ENCODE measurements around the gene LARGE2. TPM values are rescaled to one million over a fixed set of nuclear protein-coding genes. Genes with fewer than 3 reads are reported as not detected.
A peak's percentile ranks its signal among the peaks of the same experiment; 100 is the strongest.

LARGE2 gene
- polyA plus RNA-seq = 7.1 to 29.9 TPM (median 11.1 TPM) in 3 replicates
- polyA plus RNA-seq (2011; ENCODE audit: low read depth) = 1.5 TPM
- polyA plus RNA-seq (2011; cell fraction: cytosol; rRNA removed) = 5.0 and 13.1 TPM in 2 replicates
- 16.6 and 26.6 TPM in 2 replicates for polyA plus RNA-seq (2011; cell fraction: nucleus; rRNA removed)
- polyA plus RNA-seq (2012; ENCODE audit: low replicate concordance) = 5.6 and 30.7 TPM in 2 replicates
- 5.9 to 53.5 TPM (median 6.1 TPM) in 3 replicates for polyA minus RNA-seq
- polyA minus RNA-seq (2011; cell fraction: cytosol; rRNA and poly(A)+ RNA removed) = 12.1 TPM
- 4.4 and 6.1 TPM in 2 replicates for polyA minus RNA-seq (2011; cell fraction: nucleus; rRNA and poly(A)+ RNA removed)

DNA sequence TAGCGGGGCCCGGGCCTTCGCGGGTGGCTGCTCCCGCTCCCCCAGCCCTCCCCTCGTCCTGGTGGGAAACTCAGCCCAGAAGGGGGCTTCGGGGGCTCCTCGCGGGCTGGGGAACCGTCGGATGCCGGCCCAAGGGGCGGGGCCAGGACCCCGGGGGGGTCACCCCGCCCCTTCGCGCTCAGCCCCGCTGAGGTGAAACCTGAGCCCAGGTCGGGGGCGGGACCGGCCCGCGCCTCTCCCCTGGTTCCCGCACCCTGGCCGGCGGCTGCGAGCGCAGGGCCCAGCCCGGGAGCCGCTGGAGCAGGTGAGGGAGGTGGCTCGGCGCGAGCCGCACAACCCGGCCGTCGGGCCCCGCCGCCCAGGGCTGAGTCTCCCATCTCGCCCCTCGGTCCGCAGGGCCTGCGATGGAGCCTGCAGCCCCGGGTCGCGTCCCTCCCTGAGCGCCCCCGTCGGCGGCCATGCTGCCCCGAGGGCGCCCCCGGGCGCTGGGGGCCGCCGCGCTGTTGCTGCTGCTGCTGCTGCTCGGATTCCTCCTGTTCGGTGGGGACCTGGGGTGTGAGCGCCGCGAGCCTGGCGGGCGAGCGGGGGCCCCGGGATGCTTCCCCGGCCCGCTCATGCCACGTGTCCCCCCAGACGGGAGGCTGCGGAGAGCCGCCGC is at the start of gene LARGE2:
TSS of gene LARGE2 (plus strand) at position 232 of the 658 bp plus-strand sequence. CDS start at position 459, 227 bp downstream.
- peaks cover 5% of the 10 kb centered on the region for H3K9me1 ChIP-seq (ENCODE audit: control insufficient read depth, extremely low read depth, insufficient read depth, low read length)
- peaks cover 0 to 9% of the 10 kb centered on the region in 2 experiments for H3K36me3 ChIP-seq (ENCODE audit: control insufficient read depth in 2 of 2, extremely low read depth in 1 of 2, insufficient read depth in 2 of 2, low read length in 2 of 2)
- no peaks in the 10 kb centered on the region for H3K27me3 ChIP-seq (ENCODE audit: control insufficient read depth, extremely low read depth, insufficient read depth, low read length)
- FAIRE-seq (no peak), DNase-seq (ENCODE audit: low read depth, low spot score) (no peak)
- dilution Hi-C loops (cut with MboI; ENCODE audit: extremely low pct_ligation_motif_present, low sequenced_read_pairs) = no loop called here
- H2AFZ ChIP-seq (ENCODE audit: control insufficient read depth, low read length) = no peak within 1 kb of the TSS
- H3K9ac ChIP-seq (ENCODE audit: control insufficient read depth, extremely low read depth, insufficient read depth, low read length) = peak within 1 kb of the TSS; percentile 66
- H3K27ac ChIP-seq (ENCODE audit: control insufficient read depth, insufficient read depth, low read length) = peak within 1 kb of the TSS; percentile 3
- peaks cover 11% of the 10 kb centered on the region for H3K79me2 ChIP-seq (ENCODE audit: control insufficient read depth, insufficient read depth, low read length)
- H4K20me1 ChIP-seq (ENCODE audit: control insufficient read depth, extremely low read depth, insufficient read depth, low read length) = no peaks in the 10 kb centered on the region
- H3K4me2 ChIP-seq (ENCODE audit: control insufficient read depth, extremely low read depth, insufficient read depth, low read depth, low read length) = peak within 1 kb of the TSS; percentile 56
- TF ChIP-seq, protein P1, sequence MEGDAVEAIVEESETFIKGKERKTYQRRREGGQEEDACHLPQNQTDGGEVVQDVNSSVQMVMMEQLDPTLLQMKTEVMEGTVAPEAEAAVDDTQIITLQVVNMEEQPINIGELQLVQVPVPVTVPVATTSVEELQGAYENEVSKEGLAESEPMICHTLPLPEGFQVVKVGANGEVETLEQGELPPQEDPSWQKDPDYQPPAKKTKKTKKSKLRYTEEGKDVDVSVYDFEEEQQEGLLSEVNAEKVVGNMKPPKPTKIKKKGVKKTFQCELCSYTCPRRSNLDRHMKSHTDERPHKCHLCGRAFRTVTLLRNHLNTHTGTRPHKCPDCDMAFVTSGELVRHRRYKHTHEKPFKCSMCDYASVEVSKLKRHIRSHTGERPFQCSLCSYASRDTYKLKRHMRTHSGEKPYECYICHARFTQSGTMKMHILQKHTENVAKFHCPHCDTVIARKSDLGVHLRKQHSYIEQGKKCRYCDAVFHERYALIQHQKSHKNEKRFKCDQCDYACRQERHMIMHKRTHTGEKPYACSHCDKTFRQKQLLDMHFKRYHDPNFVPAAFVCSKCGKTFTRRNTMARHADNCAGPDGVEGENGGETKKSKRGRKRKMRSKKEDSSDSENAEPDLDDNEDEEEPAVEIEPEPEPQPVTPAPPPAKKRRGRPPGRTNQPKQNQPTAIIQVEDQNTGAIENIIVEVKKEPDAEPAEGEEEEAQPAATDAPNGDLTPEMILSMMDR (optimal IDR thresholded peaks at IDR 0.05 in 1 of 3, IDR thresholded peaks at IDR 0.05 in 1 of 3, conservative IDR thresholded peaks at IDR 0.05 in 1 of 3; ENCODE audit: extremely low read depth in 1 of 3, insufficient read depth in 2 of 3, low read length in 3 of 3) = no peak
- TF ChIP-seq EZH2 (IDR thresholded peaks at IDR 0.05; ENCODE audit: low read length) = no peak
- H3K9me3 ChIP-seq (ENCODE audit: control insufficient read depth, low read depth, low read length) = no peaks in the 10 kb centered on the region
- H3K4me1 ChIP-seq (ENCODE audit: control insufficient read depth, extremely low read depth, insufficient read depth, low read length) = peaks cover 7% of the 10 kb centered on the region
- H3K4me3 ChIP-seq (ENCODE audit: control insufficient read depth in 2 of 3, extremely low read depth in 1 of 3, insufficient read depth in 2 of 3, low read depth in 1 of 3, low read length in 3 of 3) = peak within 1 kb of the TSS; percentile 40 to 75 (median 64)

DNA sequence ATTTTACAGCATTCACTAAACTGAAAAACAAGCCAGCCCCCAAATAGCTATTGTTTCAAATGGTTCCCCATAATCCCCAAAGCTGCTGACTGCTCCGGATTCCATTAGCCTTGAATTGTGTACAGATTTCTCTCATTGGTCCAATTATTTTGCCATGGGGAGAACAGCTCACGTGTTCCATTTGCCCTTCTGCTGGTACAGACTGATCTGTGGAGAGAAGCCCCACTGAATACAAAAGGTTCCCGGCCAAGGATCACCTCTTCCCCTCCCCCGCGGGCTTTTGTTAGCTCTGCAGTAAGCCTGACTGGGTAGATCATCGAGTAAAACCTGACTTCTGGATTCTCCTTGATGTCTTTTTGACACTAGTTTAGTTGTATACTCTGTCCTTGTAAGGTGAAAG is 46.1 kb upstream of the LARGE2 start:
- H3K79me2 ChIP-seq (ENCODE audit: control insufficient read depth, insufficient read depth, low read length) = no peaks in the 10 kb centered on the region
- no peak overlapping the region for H3K27ac ChIP-seq (ENCODE audit: control insufficient read depth, insufficient read depth, low read length)
- no peaks in the 10 kb centered on the region for H4K20me1 ChIP-seq (ENCODE audit: control insufficient read depth, extremely low read depth, insufficient read depth, low read length)
- no peak overlapping the region for H3K4me2 ChIP-seq (ENCODE audit: control insufficient read depth, extremely low read depth, insufficient read depth, low read depth, low read length)
- DNase-seq (ENCODE audit: low read depth, low spot score) (no peak), FAIRE-seq (no peak)
- no peak overlapping the region for H3K9ac ChIP-seq (ENCODE audit: control insufficient read depth, extremely low read depth, insufficient read depth, low read length)
- no peaks in the 10 kb centered on the region for H3K27me3 ChIP-seq (ENCODE audit: control insufficient read depth, extremely low read depth, insufficient read depth, low read length)
- dilution Hi-C loops (cut with MboI; ENCODE audit: extremely low pct_ligation_motif_present, low sequenced_read_pairs) = no loop called here
- no peaks in the 10 kb centered on the region for H3K9me1 ChIP-seq (ENCODE audit: control insufficient read depth, extremely low read depth, insufficient read depth, low read length)
- H3K4me1 ChIP-seq (ENCODE audit: control insufficient read depth, extremely low read depth, insufficient read depth, low read length) = peaks cover 9% of the 10 kb centered on the region
- H3K36me3 ChIP-seq (ENCODE audit: control insufficient read depth in 2 of 2, extremely low read depth in 1 of 2, insufficient read depth in 2 of 2, low read length in 2 of 2) = peaks cover 14 to 15% of the 10 kb centered on the region in 2 experiments
- TF ChIP-seq EZH2 (IDR thresholded peaks at IDR 0.05; ENCODE audit: low read length) = no peak
- H3K4me3 ChIP-seq (ENCODE audit: control insufficient read depth in 2 of 3, extremely low read depth in 1 of 3, insufficient read depth in 2 of 3, low read depth in 1 of 3, low read length in 3 of 3) = no peak overlapping the region
- no peaks in the 10 kb centered on the region for H3K9me3 ChIP-seq (ENCODE audit: control insufficient read depth, low read depth, low read length)
- no peak overlapping the region for H2AFZ ChIP-seq (ENCODE audit: control insufficient read depth, low read length)

All from keratinocyte (primary cell).